ENCODE results near the gene PLEKHM3.

DNA sequence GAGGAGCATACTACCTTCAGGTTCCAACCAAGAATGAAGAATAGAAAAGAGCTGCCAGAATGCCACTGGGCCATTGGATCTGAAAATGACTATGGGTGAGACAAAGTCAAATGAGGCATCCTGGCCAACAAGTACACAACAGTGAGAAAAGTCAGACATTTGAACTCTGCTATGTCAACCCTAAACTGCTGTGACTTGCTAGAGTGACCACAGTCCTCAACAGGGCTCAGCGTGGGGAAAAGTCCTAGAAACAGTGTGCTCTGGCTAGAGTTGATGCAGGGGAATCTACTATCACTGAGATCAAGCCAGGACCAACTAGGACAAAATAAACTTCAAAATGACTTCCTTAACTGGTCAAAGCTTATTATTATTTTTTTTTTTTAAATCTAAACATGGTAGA lies 157.4 kb downstream of the PLEKHM3 start:
- TF ChIP-seq, protein P1, sequence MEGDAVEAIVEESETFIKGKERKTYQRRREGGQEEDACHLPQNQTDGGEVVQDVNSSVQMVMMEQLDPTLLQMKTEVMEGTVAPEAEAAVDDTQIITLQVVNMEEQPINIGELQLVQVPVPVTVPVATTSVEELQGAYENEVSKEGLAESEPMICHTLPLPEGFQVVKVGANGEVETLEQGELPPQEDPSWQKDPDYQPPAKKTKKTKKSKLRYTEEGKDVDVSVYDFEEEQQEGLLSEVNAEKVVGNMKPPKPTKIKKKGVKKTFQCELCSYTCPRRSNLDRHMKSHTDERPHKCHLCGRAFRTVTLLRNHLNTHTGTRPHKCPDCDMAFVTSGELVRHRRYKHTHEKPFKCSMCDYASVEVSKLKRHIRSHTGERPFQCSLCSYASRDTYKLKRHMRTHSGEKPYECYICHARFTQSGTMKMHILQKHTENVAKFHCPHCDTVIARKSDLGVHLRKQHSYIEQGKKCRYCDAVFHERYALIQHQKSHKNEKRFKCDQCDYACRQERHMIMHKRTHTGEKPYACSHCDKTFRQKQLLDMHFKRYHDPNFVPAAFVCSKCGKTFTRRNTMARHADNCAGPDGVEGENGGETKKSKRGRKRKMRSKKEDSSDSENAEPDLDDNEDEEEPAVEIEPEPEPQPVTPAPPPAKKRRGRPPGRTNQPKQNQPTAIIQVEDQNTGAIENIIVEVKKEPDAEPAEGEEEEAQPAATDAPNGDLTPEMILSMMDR (IDR thresholded peaks at IDR 0.05 in 4 of 5, conservative IDR thresholded peaks at IDR 0.05 in 1 of 5), result no peak
- TF ChIP-seq POLR2A (IDR thresholded peaks at IDR 0.05), result no peak

Data from gastrocnemius medialis (tissue), 4 donors.